Retinal pigment epithelial cell (primary cell): ENCODE results near the gene PTPRN2.

ENCODE experiments used
- DNase-seq: peaks from one replicate; pipeline ENCODE4 v3.0.0-alpha.2; 2010; ENCODE audit warnings: low read depth
- H3K4me3 ChIP-seq: 2 replicates; pipeline ENCODE4 v1.5.1; 2011; ENCODE audit warnings: mild to moderate bottlenecking, low read length, control low read depth, moderate library complexity
- TF ChIP-seq, protein P1 (sequence below): conservative IDR thresholded peaks from 2 replicates; pipeline ENCODE4 v1.5.1; 2011; ENCODE audit warnings: low read depth, low read length, control low read depth, inconsistent platforms

PTPRN2 gene

DNA sequence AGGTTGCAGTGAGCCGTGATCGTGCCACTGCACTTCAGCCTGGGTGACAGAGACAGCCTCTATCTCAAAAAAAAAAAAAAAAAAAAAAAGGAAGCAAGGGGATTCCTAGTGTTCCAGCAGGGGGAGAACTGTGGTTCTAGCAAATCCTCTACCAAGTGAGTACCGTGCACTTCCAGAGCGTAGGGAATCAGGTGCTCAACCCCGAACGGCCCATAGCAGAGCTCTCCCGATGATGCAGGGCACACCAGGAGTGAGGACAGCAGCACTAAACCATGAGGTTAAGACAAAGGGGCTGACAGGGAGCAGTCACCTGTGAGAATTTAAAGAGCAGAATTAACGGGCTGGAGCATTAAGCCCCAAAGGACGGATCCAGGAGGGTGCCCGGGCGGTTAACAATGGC is 173.6 kb downstream of the PTPRN2 start:
- no peak for DNase-seq
- no peak overlapping the region for H3K4me3 ChIP-seq
- TF ChIP-seq, protein P1, sequence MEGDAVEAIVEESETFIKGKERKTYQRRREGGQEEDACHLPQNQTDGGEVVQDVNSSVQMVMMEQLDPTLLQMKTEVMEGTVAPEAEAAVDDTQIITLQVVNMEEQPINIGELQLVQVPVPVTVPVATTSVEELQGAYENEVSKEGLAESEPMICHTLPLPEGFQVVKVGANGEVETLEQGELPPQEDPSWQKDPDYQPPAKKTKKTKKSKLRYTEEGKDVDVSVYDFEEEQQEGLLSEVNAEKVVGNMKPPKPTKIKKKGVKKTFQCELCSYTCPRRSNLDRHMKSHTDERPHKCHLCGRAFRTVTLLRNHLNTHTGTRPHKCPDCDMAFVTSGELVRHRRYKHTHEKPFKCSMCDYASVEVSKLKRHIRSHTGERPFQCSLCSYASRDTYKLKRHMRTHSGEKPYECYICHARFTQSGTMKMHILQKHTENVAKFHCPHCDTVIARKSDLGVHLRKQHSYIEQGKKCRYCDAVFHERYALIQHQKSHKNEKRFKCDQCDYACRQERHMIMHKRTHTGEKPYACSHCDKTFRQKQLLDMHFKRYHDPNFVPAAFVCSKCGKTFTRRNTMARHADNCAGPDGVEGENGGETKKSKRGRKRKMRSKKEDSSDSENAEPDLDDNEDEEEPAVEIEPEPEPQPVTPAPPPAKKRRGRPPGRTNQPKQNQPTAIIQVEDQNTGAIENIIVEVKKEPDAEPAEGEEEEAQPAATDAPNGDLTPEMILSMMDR: no peak

DNA sequence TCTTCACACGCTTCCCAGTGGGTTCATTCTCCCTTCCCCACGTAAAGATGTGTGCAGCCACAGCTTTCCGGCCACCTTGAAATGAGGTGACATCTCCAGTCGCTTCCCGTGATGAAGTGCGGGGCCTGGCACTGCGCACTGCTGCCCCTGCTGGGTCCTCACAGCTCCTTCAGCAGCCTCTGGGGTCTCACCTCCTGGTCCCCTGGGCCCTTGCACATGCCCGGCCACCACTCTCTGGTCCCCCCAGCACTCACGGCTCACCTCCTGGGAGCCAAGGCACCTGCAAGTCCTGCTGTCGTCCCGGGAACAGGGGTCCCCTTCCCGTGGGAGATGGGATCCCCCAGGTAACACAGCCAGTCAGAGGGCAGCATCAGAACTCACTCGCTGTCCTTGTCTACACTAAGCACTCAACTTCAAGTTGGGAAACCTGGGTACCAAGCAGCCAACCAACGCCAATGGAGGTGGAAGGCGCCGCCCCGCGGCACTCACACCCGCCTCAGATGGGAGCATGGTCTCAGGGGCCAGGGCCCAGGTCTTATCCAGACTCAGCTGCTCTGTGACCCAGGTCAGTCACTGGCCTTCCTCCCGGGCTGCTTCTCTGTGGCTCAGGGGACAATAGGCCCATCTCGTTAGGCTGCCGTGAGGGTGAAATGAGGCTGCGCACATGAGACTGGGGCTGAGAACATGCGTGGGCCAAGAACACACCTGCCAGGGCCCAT is 176.2 kb downstream of the PTPRN2 start:
- TF ChIP-seq, protein P1: no peak
- no peak for DNase-seq
- no peak overlapping the region for H3K4me3 ChIP-seq

DNA sequence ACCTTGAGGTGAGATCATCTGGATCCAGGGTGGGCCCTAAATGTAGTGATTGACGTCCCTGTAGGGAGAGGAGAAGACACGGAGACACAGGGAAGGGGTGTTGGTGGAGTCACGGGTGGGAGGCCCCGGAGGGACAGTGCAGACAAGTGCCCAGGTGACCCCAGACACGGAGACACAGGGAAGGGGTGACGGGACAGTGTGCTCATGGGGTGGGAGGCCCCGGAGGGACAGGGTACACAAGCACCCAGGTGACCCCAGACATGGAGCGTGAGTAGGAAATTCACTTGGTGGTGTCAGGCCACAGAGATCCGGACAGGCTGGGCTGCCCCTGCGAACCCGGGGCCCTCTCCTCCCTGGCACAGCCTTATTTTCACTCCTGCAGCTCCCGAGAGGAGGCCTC is 176.9 kb downstream of the PTPRN2 start:
- DNase-seq: no peak
- TF ChIP-seq, protein P1: no peak
- H3K4me3 ChIP-seq: no peak overlapping the region

DNA sequence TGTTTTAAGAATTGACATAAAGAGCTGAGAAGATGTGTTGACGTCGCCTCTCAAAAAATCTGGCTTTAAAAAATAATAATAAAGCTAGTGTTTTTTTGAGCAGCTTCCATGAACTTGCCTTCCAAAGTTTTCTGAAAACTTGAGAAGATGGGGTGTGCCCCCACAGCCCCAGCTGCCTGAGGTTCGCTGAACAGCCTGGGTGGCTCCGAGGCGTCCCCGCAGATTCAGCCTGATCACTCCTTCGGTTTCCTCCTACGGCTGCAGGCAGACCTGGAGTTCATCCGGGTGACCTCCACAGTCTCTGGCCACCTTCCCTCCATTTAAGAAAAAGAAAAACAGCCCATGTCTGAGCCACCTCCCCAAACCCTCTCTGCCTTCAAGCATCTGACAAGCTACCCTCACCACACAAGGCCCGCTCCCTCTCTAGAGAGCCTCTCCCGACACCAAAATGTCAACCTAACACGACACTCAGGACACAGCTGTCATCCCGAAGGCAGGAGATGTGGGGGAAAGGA is 177.8 kb downstream of the PTPRN2 start:
- no peak overlapping the region for H3K4me3 ChIP-seq
- DNase-seq: no peak
- TF ChIP-seq, protein P1: no peak

DNA sequence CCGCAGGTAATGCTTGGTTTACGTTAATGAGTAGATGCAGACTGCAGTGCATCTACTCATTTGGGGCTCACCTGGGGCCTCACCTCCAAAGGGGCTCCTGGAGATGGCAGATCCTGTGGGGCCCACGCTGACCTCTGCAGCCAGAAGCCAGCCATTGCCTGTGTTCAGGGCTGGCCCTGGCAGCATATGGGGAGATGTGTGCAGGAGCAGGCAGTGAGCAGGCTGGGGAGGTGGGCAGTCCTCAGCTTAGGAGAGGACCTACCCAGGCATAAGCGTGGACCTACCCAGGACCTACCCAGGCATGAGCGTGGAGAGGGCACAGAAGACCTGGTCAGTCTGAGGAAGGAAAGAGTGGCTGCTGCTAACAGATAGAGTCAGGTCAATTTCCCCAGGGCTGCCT is 178.5 kb downstream of the PTPRN2 start:
- TF ChIP-seq, protein P1: no peak
- DNase-seq: no peak

DNA sequence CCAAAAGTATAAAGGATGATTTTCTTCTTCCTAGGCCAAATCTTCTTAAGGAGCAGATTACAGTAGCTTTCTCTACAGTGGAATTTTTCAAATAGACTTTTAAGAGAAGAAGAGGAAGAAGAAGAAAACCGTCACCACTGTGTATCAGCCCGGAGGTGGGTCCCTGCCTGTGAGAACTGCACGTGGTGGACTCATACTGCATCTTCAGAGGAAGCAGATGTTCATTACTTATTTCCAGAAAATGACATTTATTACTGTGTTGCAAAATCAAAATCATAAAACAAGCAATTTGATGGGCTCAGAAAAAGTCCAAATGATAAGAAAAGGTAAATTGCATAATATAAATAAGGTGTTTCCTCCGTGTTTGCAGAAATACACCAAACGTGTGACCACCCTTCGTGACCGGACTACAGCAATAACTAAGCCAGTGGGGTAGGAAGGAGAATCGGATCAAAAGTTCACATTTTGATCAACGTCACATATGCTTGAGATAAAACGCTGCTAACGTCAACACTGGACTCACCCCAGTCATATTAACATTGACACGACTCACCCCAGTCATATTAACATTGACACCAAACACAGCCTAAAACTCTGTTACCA is 179.2 kb downstream of the PTPRN2 start:
- TF ChIP-seq, protein P1: no peak
- DNase-seq: no peak
- H3K4me3 ChIP-seq: no peak overlapping the region

More for the DNA sequence above, 178.5 kb downstream of the PTPRN2 start:
- H3K4me3 ChIP-seq: no peak overlapping the region
